Measurements from ENCODE around the gene RGL1. TPM values are rescaled to one million over a fixed set of nuclear protein-coding genes. Genes with fewer than 3 reads are reported as not detected.

The RGL1 gene
- total and polyA plus RNA-seq, 9 of the 15 experiments (the other 6 are each of a cell fraction or from before 2014, with no cell fraction given): under 0.01 to 0.07 (median 0.04) TPM

DNA sequence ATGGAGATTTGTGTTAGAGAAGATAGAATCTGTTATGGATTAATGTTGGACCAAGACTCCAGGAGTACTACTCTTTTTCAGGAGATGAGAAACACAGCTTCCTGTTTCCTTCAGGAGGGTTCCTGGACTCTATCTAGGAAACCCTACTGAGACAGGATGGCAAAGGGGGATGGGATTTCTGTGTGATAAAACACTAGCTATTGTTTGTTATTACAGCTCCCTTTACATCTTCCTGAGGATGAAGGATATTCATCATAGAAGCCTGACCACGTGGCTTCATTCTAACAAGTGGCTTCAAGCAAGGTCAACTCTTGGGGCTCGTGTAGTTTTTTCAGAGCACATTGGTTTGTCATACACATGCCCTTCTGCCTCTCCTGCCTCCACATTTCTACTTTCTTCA lies 33.3 kb downstream of the RGL1 start:
- no peak overlapping the region for H2AFZ ChIP-seq (ENCODE audit: low read depth, low read length)
- H3K27ac ChIP-seq (ENCODE audit: extremely low read depth, low read depth, low read length): no peak overlapping the region
- no peaks in the 10 kb centered on the region for H3K4me1 ChIP-seq (replicated peaks in 1 of 2; ENCODE audit: control insufficient read depth in 2 of 2, insufficient read depth in 2 of 2, low read length in 2 of 2)
- BruUV-seq (replicated peaks): no TSS peak
- no peaks in the 10 kb centered on the region for H3K36me3 ChIP-seq (ENCODE audit: control insufficient read depth, insufficient read depth, low read length)
- H3K4me2 ChIP-seq (ENCODE audit: insufficient read depth, low read length): no peak overlapping the region
- no peaks in the 10 kb centered on the region for H3K9me1 ChIP-seq (ENCODE audit: control insufficient read depth, insufficient read depth, low read length)
- ATAC-seq (no peak), DNase-seq (ENCODE audit: extremely low read depth in 1 of 4, low spot score in 3 of 4) (no peak), FAIRE-seq (no peak)
- H4K20me1 ChIP-seq (replicated peaks; ENCODE audit: control insufficient read depth, insufficient read depth, low read length): no peaks in the 10 kb centered on the region
- no peaks in the 10 kb centered on the region for H3K9me3 ChIP-seq (replicated peaks; ENCODE audit: control insufficient read depth, insufficient read depth, low read depth, low read length)
- H3K27me3 ChIP-seq (ENCODE audit: control insufficient read depth in 2 of 2, insufficient read depth in 2 of 2, low read length in 2 of 2): peaks cover 3 to 4% of the 10 kb centered on the region in 2 experiments; a peak in 2 of 5 replicates
- no peaks in the 10 kb centered on the region for H3K79me2 ChIP-seq (ENCODE audit: control insufficient read depth, insufficient read depth, low read length)
- POLR2A ChIA-PET: no interaction called here
- no peak overlapping the region for H3K9ac ChIP-seq (ENCODE audit: insufficient read depth in 1 of 2, low read depth in 2 of 2, low read length in 2 of 2)
- no peak overlapping the region for H3K4me3 ChIP-seq
- 0% methylated on average over 2 of the region's 2 CpGs for WGBS (ENCODE audit: insufficient coverage, low coverage, missing lambda C conversion rate)
- intact Hi-C loops (cut with micrococcal nuclease) (no loop called here), in situ Hi-C loops (cut with MboI) (no loop called here)
- TF ChIP-seq ARHGAP35 (IDR thresholded peaks at IDR 0.05; ENCODE audit: partially characterized antibody): no peak
- no peak for TF ChIP-seq C11orf30 (IDR thresholded peaks at IDR 0.05; ENCODE audit: low read depth)
- no peak for TF ChIP-seq TCF7 (IDR thresholded peaks at IDR 0.05; ENCODE audit: borderline replicate concordance)
- TF ChIP-seq XRCC3 (IDR thresholded peaks at IDR 0.05): no peak
- TF ChIP-seq, protein P1, sequence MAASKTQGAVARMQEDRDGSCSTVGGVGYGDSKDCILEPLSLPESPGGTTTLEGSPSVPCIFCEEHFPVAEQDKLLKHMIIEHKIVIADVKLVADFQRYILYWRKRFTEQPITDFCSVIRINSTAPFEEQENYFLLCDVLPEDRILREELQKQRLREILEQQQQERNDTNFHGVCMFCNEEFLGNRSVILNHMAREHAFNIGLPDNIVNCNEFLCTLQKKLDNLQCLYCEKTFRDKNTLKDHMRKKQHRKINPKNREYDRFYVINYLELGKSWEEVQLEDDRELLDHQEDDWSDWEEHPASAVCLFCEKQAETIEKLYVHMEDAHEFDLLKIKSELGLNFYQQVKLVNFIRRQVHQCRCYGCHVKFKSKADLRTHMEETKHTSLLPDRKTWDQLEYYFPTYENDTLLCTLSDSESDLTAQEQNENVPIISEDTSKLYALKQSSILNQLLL (CRISPR knock-in tag; IDR thresholded peaks at IDR 0.05; ENCODE audit: borderline replicate concordance): no peak
- TF ChIP-seq, protein P2, sequence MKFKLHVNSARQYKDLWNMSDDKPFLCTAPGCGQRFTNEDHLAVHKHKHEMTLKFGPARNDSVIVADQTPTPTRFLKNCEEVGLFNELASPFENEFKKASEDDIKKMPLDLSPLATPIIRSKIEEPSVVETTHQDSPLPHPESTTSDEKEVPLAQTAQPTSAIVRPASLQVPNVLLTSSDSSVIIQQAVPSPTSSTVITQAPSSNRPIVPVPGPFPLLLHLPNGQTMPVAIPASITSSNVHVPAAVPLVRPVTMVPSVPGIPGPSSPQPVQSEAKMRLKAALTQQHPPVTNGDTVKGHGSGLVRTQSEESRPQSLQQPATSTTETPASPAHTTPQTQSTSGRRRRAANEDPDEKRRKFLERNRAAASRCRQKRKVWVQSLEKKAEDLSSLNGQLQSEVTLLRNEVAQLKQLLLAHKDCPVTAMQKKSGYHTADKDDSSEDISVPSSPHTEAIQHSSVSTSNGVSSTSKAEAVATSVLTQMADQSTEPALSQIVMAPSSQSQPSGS (CRISPR knock-in tag; IDR thresholded peaks at IDR 0.05): no peak
- CTCF ChIA-PET (ENCODE audit: low intra/inter-chr PET ratio): no interaction called here

Data from K562 (cell line).